PC-9 (cell line): Measurements from ENCODE around the gene RNF11. TPM values are rescaled to one million over a fixed set of nuclear protein-coding genes. Genes with fewer than 3 reads are reported as not detected.
"Not testable (repeated sequence)": the region's sequence is repeated elsewhere in the genome, so short reads cannot be mapped to it uniquely, and the experiment has no call there.

Experiments used
- BruUV-seq: library from RNA; stranded (reverse); fragments of 400-500 nt; replicated peaks from 2 replicates; lab custom pipeline; 2021; lab: Mats Ljungman, UMichigan
- CTCF ChIA-PET: fragments of 300-600 bp; sonication (Branson Sonifier 250); formaldehyde crosslinking; loops from one replicate; lab custom pipeline; 2022; ENCODE audit warnings: antibody characterized with exemption; lab: Charles Lee
- POLR2A ChIA-PET: fragments of 300-600 bp; sonication (Branson Sonifier 250); formaldehyde crosslinking; loops from one replicate; lab custom pipeline; 2022; ENCODE audit warnings: antibody characterized with exemption; ENCODE audit not compliant: unreplicated experiment; lab: Charles Lee
- DNase-seq, 2 experiments: peaks; one replicate each; pipeline versions ENCODE4 v3.0.0 to v3.0.0-alpha.2; 2015 to 2022; ENCODE audit warnings: mixed read lengths in 1 of 2
- H2AFZ ChIP-seq: fragments of 200-600 bp; sonication (generic); 2 replicates; pipeline ENCODE4 v1.8.1; 2017; ENCODE audit warnings: antibody characterized with exemption
- H3F3A ChIP-seq: fragments of 200-600 bp; sonication (generic); 2 replicates; pipeline ENCODE4 v1.8.1; 2017; ENCODE audit warnings: antibody characterized with exemption, mild to moderate bottlenecking, low read depth; ENCODE audit not compliant: insufficient read depth
- H3K27ac ChIP-seq: fragments of 200-600 bp; sonication (generic); 2 replicates; pipeline ENCODE4 v1.6.1; 2016; ENCODE audit warnings: mixed run types
- H3K27me3 ChIP-seq: fragments of 200-600 bp; sonication (generic); 2 replicates; pipeline ENCODE4 v1.6.1; 2016; ENCODE audit warnings: low read depth, mixed run types; ENCODE audit not compliant: insufficient read depth
- H3K36me3 ChIP-seq: fragments of 200-600 bp; sonication (generic); 2 replicates; pipeline ENCODE4 v1.6.1; 2016; ENCODE audit warnings: low read depth, mixed run types
- H3K4me1 ChIP-seq: fragments of 200-600 bp; sonication (generic); replicated peaks from 2 replicates; pipeline ENCODE4 v1.6.1; 2016; ENCODE audit warnings: mixed run types; ENCODE audit not compliant: insufficient read depth
- H3K4me2 ChIP-seq: fragments of 200-600 bp; sonication (generic); 2 replicates; pipeline ENCODE4 v1.6.1; 2017; ENCODE audit warnings: mixed run types
- H3K4me3 ChIP-seq: fragments of 200-600 bp; sonication (generic); 2 replicates; pipeline ENCODE4 v1.6.1; 2016; ENCODE audit warnings: mixed run types
- H3K79me2 ChIP-seq: fragments of 200-600 bp; sonication (generic); 2 replicates; pipeline ENCODE4 v1.6.1; 2017; ENCODE audit warnings: low read depth, mixed run types
- H3K9me2 ChIP-seq: fragments of 200-600 bp; sonication (generic); 2 replicates; pipeline ENCODE4 v1.8.1; 2017; ENCODE audit warnings: mild to moderate bottlenecking; ENCODE audit not compliant: insufficient read depth
- H3K9me3 ChIP-seq: fragments of 200-600 bp; sonication (generic); 2 replicates; pipeline ENCODE4 v1.8.1; 2016; ENCODE audit warnings: low read depth; ENCODE audit not compliant: insufficient read depth
- H4K20me1 ChIP-seq: fragments of 200-600 bp; sonication (generic); 2 replicates; pipeline ENCODE4 v1.8.1; 2017; ENCODE audit not compliant: insufficient read depth
- EZH2 ChIP-seq: fragments of 200-600 bp; sonication (generic); IDR thresholded peaks from 2 replicates; pipeline ENCODE4 v1.8.0; 2017; ENCODE audit warnings: antibody characterized with exemption, low read depth
- intact Hi-C: fragments of 100-400 bp; cut with micrococcal nuclease; formaldehyde crosslinking; loops from one replicate; pipeline ENCODE4 v1.10.0; 2022; ENCODE audit not compliant: unreplicated experiment
- total RNA-seq: library from RNA; stranded (reverse); gene quantifications from 2 replicates; pipeline ENCODE4 v1.2.3, GENCODE V29; 2021
- TF ChIP-seq, protein P1 (sequence below): fragments of 200-600 bp; sonication (generic); conservative IDR thresholded peaks from 2 replicates; pipeline ENCODE4 v1.6.1; 2017; ENCODE audit warnings: mixed run types, antibody characterized with exemption, mild to moderate bottlenecking, moderate library complexity

The RNF11 gene
- total RNA-seq, 1 experiment from 2014 or later = 73.2 TPM

DNA sequence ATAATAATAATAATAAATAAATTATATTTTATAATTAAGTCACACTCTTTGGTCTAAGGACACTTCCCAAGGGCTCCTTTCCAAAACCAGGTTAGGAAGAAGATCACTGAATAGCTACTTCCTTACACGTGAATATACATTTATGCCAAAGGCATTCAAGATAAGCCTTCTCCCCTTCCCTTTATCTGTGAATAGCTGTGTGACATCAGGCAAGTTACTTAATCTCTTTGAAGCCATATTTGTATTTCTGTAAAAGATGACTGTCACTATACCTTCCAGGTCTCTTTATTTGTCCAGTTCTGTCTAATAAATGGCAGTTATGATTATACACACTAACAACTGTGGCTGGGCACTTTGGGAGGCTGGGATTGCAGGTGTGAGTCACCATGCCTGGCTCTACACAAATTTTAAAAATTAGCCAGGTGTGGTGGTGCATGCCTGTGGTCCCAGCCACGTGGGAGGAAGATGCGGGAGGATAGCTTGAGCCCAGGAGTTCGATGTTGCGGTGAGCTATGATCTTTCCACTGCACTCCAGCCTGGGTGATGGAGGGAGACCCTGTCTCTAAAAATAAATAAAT, 5.5 kb upstream of the RNF11 start:
- DNase-seq = peak in 1 of 2 experiments; percentile 55
- H3K36me3 ChIP-seq = no peaks in the 10 kb centered on the region
- ChIA-PET CTCF (no interaction called here), POLR2A (no interaction called here)
- H2AFZ ChIP-seq = no peak overlapping the region
- no peaks in the 10 kb centered on the region for H3K27me3 ChIP-seq
- H3K4me2 ChIP-seq = no peak overlapping the region
- BruUV-seq = no TSS peak
- no peaks in the 10 kb centered on the region for H3K9me3 ChIP-seq
- no peak overlapping the region for H3K4me3 ChIP-seq
- H3K9me2 ChIP-seq = no peaks in the 10 kb centered on the region
- H3K27ac ChIP-seq = no peak overlapping the region
- H4K20me1 ChIP-seq = no peaks in the 10 kb centered on the region
- TF ChIP-seq EZH2 = no peak
- TF ChIP-seq, protein P1, sequence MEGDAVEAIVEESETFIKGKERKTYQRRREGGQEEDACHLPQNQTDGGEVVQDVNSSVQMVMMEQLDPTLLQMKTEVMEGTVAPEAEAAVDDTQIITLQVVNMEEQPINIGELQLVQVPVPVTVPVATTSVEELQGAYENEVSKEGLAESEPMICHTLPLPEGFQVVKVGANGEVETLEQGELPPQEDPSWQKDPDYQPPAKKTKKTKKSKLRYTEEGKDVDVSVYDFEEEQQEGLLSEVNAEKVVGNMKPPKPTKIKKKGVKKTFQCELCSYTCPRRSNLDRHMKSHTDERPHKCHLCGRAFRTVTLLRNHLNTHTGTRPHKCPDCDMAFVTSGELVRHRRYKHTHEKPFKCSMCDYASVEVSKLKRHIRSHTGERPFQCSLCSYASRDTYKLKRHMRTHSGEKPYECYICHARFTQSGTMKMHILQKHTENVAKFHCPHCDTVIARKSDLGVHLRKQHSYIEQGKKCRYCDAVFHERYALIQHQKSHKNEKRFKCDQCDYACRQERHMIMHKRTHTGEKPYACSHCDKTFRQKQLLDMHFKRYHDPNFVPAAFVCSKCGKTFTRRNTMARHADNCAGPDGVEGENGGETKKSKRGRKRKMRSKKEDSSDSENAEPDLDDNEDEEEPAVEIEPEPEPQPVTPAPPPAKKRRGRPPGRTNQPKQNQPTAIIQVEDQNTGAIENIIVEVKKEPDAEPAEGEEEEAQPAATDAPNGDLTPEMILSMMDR = no peak
- peaks cover 60% of the 10 kb centered on the region for H3K4me1 ChIP-seq
- H3F3A ChIP-seq = peaks cover 29% of the 10 kb centered on the region
- intact Hi-C loops = no loop called here
- no peaks in the 10 kb centered on the region for H3K79me2 ChIP-seq

DNA sequence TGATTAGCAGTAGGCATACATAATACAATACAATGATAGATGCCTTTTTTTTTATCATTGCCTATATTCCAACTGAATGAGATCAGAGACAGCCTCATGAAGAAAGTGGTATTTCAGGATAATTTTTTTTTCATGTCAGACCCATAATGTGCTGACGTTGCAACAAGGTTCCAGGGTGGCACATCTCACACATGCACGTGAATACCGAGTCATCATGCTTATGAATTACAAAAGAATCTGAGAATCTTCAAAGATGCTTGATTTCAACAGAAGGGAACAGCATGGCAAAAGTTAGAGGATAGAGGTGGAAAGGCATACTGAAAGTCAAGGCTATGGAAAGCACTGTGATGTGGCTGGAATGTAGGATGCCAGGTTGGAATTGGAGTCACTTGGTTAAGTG, 5.0 kb upstream of the RNF11 start:
- TF ChIP-seq, protein P1 = no peak
- TF ChIP-seq EZH2 = no peak
- no peaks in the 10 kb centered on the region for H3K27me3 ChIP-seq
- BruUV-seq = no TSS peak
- no peak for DNase-seq
- H3K9me2 ChIP-seq = no peaks in the 10 kb centered on the region
- H3K36me3 ChIP-seq = no peaks in the 10 kb centered on the region
- H3F3A ChIP-seq = peaks cover 32% of the 10 kb centered on the region
- ChIA-PET CTCF (no interaction called here), POLR2A (no interaction called here)
- H2AFZ ChIP-seq = no peak overlapping the region
- no peak overlapping the region for H3K4me3 ChIP-seq
- no peaks in the 10 kb centered on the region for H3K9me3 ChIP-seq
- peaks cover 62% of the 10 kb centered on the region for H3K4me1 ChIP-seq
- no peak overlapping the region for H3K4me2 ChIP-seq
- no peak overlapping the region for H3K27ac ChIP-seq
- intact Hi-C loops = no loop called here
- H4K20me1 ChIP-seq = no peaks in the 10 kb centered on the region
- no peaks in the 10 kb centered on the region for H3K79me2 ChIP-seq

DNA sequence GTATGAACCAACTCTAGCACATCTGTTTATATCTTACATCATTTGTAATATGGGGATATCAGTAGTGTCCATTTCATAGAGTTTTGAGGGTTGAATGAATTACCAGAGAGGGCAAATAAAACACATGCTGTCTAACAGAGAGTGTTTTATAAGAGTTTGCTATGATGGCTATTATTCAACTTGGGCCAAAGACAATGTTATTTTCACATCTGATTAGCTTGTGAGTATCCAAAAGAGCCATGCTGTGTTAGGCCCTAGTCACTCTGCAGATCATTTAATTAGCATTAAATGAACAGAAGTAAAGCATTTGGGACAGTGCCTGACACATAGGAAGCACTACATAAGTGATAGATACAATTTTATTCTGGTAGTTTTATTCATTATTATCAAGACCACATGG, 4.2 kb upstream of the RNF11 start:
- Histone ChIP-seq H4K20me1 (no peaks in the 10 kb centered on the region), H3K4me3 (no peak overlapping the region), H3K4me2 (no peak overlapping the region), H3F3A (peaks cover 32% of the 10 kb centered on the region), H3K79me2 (peaks cover 5% of the 10 kb centered on the region), H3K36me3 (no peaks in the 10 kb centered on the region), H2AFZ (no peak overlapping the region), H3K9me3 (no peaks in the 10 kb centered on the region), H3K27me3 (no peaks in the 10 kb centered on the region), H3K4me1 (peaks cover 59% of the 10 kb centered on the region), H3K9me2 (no peaks in the 10 kb centered on the region), H3K27ac (no peak overlapping the region)
- BruUV-seq = no TSS peak
- no peak for DNase-seq
- intact Hi-C loops = no loop called here
- TF ChIP-seq, protein P1 = no peak
- TF ChIP-seq EZH2 = no peak
- CTCF ChIA-PET = interaction anchor here (1.1 kb wide), 1 partner anchor 38 kb away, joined by 3 read pairs; no protein-coding TSS in a partner anchor
- POLR2A ChIA-PET = no interaction called here

DNA sequence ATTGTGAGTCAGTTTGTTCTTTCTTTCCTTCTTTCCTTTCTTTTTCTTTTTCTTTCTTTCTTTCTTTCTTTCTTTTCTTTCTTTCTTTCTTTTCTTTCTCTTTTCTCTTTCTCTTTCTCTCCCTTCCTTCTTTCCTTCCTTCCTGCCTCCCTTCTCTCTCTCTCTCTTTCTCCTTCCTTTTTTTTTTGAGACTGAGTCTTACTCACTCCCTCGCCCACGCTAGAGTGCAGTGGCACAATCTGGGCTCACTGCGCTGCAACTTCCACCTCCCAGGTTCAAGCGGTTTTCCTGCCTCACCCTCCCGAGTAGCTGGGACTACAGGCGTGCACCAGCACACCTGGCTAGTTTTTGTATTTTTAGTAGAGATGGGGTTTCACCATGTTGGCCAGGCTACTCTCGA, 1.8 kb upstream of the RNF11 start:
- Histone ChIP-seq H3K4me1 (peaks cover 52% of the 10 kb centered on the region), H4K20me1 (peaks cover 14% of the 10 kb centered on the region), H3F3A (peaks cover 26% of the 10 kb centered on the region), H3K79me2 (peaks cover 29% of the 10 kb centered on the region), H3K4me2 (peak overlapping the region; percentile 98; the same call in 1 of the 2 replicates)
- H3K4me3 ChIP-seq, DNase-seq, CTCF ChIA-PET, H3K9me2 ChIP-seq, POLR2A ChIA-PET, H2AFZ ChIP-seq, H3K27ac ChIP-seq, BruUV-seq, H3K27me3 ChIP-seq, H3K9me3 ChIP-seq, H3K36me3 ChIP-seq: not testable (repeated sequence)
- intact Hi-C loops = loop anchor here (2.0 kb wide), 1 partner anchor 45 kb away; no protein-coding TSS in a partner anchor
